ENCODE results near the gene SPRY4.
"Not testable (repeated sequence)": the region's sequence is repeated elsewhere in the genome, so short reads cannot be mapped to it uniquely, and the experiment has no call there.

The SPRY4 gene

GRCh38 chr5:142333749-142334148, 8.9 kb upstream of the SPRY4 start:
- not testable (repeated sequence) for DNase-seq (ENCODE audit: low read depth)

GRCh38 chr5:142330444-142330843, 5.6 kb upstream of the SPRY4 start:
- no peak for DNase-seq (ENCODE audit: low read depth)

GRCh38 chr5:142330026-142330425, 5.2 kb upstream of the SPRY4 start:
- DNase-seq (ENCODE audit: low read depth) = no peak

GRCh38 chr5:142327111-142327842, 2.5 kb upstream of the SPRY4 start:
- DNase-seq (ENCODE audit: low read depth) = no peak

- no peak for DNase-seq (ENCODE audit: low read depth)
Measured at GRCh38 chr5:142326480-142326938, 1.7 kb upstream of the SPRY4 start.

GRCh38 chr5:142325725-142326479, 1.1 kb upstream of the SPRY4 start:
- DNase-seq (ENCODE audit: low read depth) = no peak

- DNase-seq (ENCODE audit: low read depth) = no peak
Measured at GRCh38 chr5:142324136-142324870, 518 bp downstream of the SPRY4 start.

GRCh38 chr5:142323480-142324135, 1.2 kb downstream of the SPRY4 start:
- DNase-seq (ENCODE audit: low read depth) = no peak

GRCh38 chr5:142322747-142323479, 1.9 kb downstream of the SPRY4 start:
- DNase-seq (ENCODE audit: low read depth) = no peak

- DNase-seq (ENCODE audit: low read depth) = no peak
Measured at GRCh38 chr5:142322403-142322746, 2.4 kb downstream of the SPRY4 start.

- DNase-seq (ENCODE audit: low read depth) = no peak
Measured at GRCh38 chr5:142320851-142321560, 3.8 kb downstream of the SPRY4 start.

GRCh38 chr5:142320430-142320738, 4.4 kb downstream of the SPRY4 start:
- no peak for DNase-seq (ENCODE audit: low read depth)

GRCh38 chr5:142319560-142320429, 5.0 kb downstream of the SPRY4 start:
- DNase-seq (ENCODE audit: low read depth) = no peak

GRCh38 chr5:142319105-142319504, 5.7 kb downstream of the SPRY4 start:
- DNase-seq (ENCODE audit: low read depth) = no peak

- no peak for DNase-seq (ENCODE audit: low read depth)
Measured at GRCh38 chr5:142317753-142318152, 7.1 kb downstream of the SPRY4 start.

GRCh38 chr5:142317173-142317572, 7.6 kb downstream of the SPRY4 start:
- no peak for DNase-seq (ENCODE audit: low read depth)

GRCh38 chr5:142316681-142317080, 8.1 kb downstream of the SPRY4 start:
- no peak for DNase-seq (ENCODE audit: low read depth)

GRCh38 chr5:142316051-142316450, 8.8 kb downstream of the SPRY4 start:
- no peak for DNase-seq (ENCODE audit: low read depth)

GRCh38 chr5:142315096-142315900, 9.5 kb downstream of the SPRY4 start:
- no peak for DNase-seq (ENCODE audit: low read depth)
